A673 (cell line): ENCODE results near the gene ADPRS.

Source experiments
- CTCF ChIP-seq: fragments of 300-800, 200-600 bp; sonication (generic); conservative IDR thresholded peaks from 2 replicates; pipeline ENCODE4 v1.5.1; 2017; ENCODE audit warnings: low read depth, mild to moderate bottlenecking, antibody characterized with exemption, low read length, moderate library complexity, mixed read lengths
- EZH2 ChIP-seq: fragments of 200-600 bp; sonication (generic); IDR thresholded peaks from 2 replicates; pipeline ENCODE4 v1.6.1; 2017; ENCODE audit warnings: borderline replicate concordance, low read depth, mild to moderate bottlenecking, mixed read lengths, antibody characterized with exemption, low read length; ENCODE audit not compliant: poor library complexity, severe bottlenecking

- TF ChIP-seq CTCF, result no peak
- no peak for TF ChIP-seq EZH2
Observed at GRCh38 chr1:36118447-36119204, 29.9 kb downstream of the ADPRS start.
